HepG2 (cell line): ENCODE data around the gene MEX3D. TPM values are rescaled to one million over a fixed set of nuclear protein-coding genes. Genes with fewer than 3 reads are reported as not detected.

ENCODE experiments used
- BCL3 ChIP-seq: sonication (generic); formaldehyde crosslinking; IDR thresholded peaks from 2 replicates; pipeline ENCODE4 v1.5.1; 2020; ENCODE audit warnings: mild to moderate bottlenecking, missing genetic modification reagents, moderate library complexity
- DR1 ChIP-seq: sonication (generic); formaldehyde crosslinking; IDR thresholded peaks from 2 replicates; pipeline ENCODE4 v1.8.0; 2021; ENCODE audit warnings: mild to moderate bottlenecking, missing genetic modification reagents, inconsistent platforms
- ELK4 ChIP-seq: sonication (generic); formaldehyde crosslinking; IDR thresholded peaks from 2 replicates; pipeline ENCODE4 v1.9.0; 2021; ENCODE audit warnings: missing genetic modification reagents, borderline replicate concordance
- EP300 ChIP-seq, 3 experiments: sonication (generic) in 1 of 3; formaldehyde crosslinking in 1 of 3; IDR thresholded peaks; 2 replicates each; pipeline versions ENCODE4 v1.5.1 to v1.6.1; 2011 to 2020; ENCODE audit warnings: low read depth in 2 of 3, low read length in 2 of 3, borderline replicate concordance in 1 of 3, improper control_type of control experiment in 1 of 3, mild to moderate bottlenecking in 1 of 3, missing genetic modification reagents in 1 of 3, moderate library complexity in 1 of 3
- NRL ChIP-seq: sonication (generic); formaldehyde crosslinking; IDR thresholded peaks from 2 replicates; pipeline ENCODE4 v1.5.0; 2020; ENCODE audit warnings: missing genetic modification reagents, mild to moderate bottlenecking, moderate library complexity, borderline replicate concordance
- REXO4 ChIP-seq: sonication (generic); formaldehyde crosslinking; IDR thresholded peaks from 2 replicates; pipeline ENCODE4 v1.8.0; 2022; ENCODE audit warnings: missing genetic modification reagents, mild to moderate bottlenecking, borderline replicate concordance
- SMARCC2 ChIP-seq: fragments of 450-650 bp; IDR thresholded peaks from 2 replicates; pipeline ENCODE4 v1.6.1; 2017; ENCODE audit warnings: antibody characterized with exemption, mild to moderate bottlenecking
- SNAI1 ChIP-seq: sonication (generic); formaldehyde crosslinking; IDR thresholded peaks from 2 replicates; pipeline ENCODE4 v1.5.0; 2020; ENCODE audit warnings: mild to moderate bottlenecking, missing genetic modification reagents, borderline replicate concordance
- ZBTB3 ChIP-seq: sonication (generic); formaldehyde crosslinking; IDR thresholded peaks from 2 replicates; pipeline ENCODE4 v1.4.0; 2020; ENCODE audit warnings: low read depth, mild to moderate bottlenecking, moderate library complexity, missing genetic modification reagents, borderline replicate concordance
- ZNF160 ChIP-seq: sonication (generic); formaldehyde crosslinking; IDR thresholded peaks from 2 replicates; pipeline ENCODE4 v1.8.0; 2022; ENCODE audit warnings: mild to moderate bottlenecking, inconsistent platforms, missing genetic modification reagents
- ZNF766 ChIP-seq: sonication (generic); formaldehyde crosslinking; IDR thresholded peaks from 2 replicates; pipeline ENCODE4 v1.5.0; 2020; ENCODE audit warnings: missing genetic modification reagents, borderline replicate concordance
- polyA plus RNA-seq, 8 experiments: library from polyadenylated mRNA; depleted of rRNA in 3 of 8; stranded (reverse) in 7 of 8; unstranded in 1 of 8; fragments of >200 nt; fragmentation: Illumina TruSeq in 4 of 8; extraction: Trizol in 4 of 8; gene quantifications; 2 replicates each; pipeline versions ENCODE4 v1.2.1 to v1.2.3, GENCODE V29; 2011 to 2016; ENCODE audit warnings: low read depth in 4 of 8, missing spikeins in 1 of 8, mixed read lengths in 1 of 8; ENCODE audit not compliant: insufficient read depth in 1 of 8
- total RNA-seq, 5 experiments: library from RNA; depleted of rRNA; stranded (reverse); fragments of >200 nt; fragmentation: Illumina TruSeq; extraction: Trizol; gene quantifications; 2 replicates each; pipeline ENCODE4 v1.2.3, GENCODE V29; 2016; ENCODE audit warnings: low read depth in 1 of 5
- TF ChIP-seq, protein P1 (sequence below): sonication (generic); formaldehyde crosslinking; IDR thresholded peaks from 2 replicates; pipeline ENCODE4 v1.4.0; 2020; ENCODE audit warnings: low read depth, missing genetic modification reagents
- TF ChIP-seq, protein P2 (sequence below): sonication (generic); formaldehyde crosslinking; IDR thresholded peaks from 2 replicates; pipeline ENCODE4 v1.8.0; 2022; ENCODE audit warnings: mild to moderate bottlenecking, missing genetic modification reagents; ENCODE audit not compliant: insufficient replicate concordance
- TF ChIP-seq, protein P3 (sequence below): sonication (generic); formaldehyde crosslinking; IDR thresholded peaks from 2 replicates; pipeline ENCODE4 v1.4.0; 2020; ENCODE audit warnings: missing genetic modification reagents, borderline replicate concordance

Gene MEX3D
- total and polyA plus RNA-seq, 2 of the 13 experiments (the other 11 are each of a cell fraction or from before 2014, with no cell fraction given): 3.6 to 17.1 TPM

DNA sequence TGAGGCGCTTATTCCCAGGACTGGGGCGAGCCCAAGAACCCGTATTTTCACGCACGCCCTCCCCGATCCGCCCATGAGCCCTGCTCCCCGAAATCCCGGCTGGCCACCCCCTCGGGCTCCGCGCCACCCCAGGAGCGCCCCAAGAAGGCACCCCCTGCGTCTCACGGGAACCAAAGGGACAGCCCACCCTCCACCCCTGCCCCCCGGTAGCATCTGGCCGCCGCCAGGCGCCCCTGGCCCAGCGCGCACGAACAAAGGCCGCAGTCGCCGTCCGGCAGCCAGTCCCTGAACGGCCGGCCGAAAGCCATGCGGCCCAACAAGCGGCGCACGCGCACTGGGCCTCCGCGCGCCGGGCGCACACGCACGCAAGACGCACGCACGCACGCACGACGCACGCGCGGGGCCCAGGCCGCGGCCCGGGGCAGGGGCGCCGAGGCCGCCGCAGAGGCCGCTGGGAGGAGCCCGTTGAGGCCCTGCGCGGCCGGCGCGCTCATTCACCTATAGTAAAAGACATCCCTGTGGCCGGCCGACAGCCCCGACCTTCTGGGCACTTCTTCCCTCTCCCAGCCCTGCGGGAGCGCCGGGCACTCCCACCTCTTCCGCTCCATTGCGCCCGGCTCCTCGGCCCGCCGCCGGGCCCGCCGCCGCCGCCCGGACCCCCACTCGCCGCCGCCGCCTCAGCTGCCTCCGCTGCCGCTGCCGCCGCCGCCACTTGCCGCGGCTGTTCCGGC is 24.1 kb upstream of the MEX3D start (continued):
- TF ChIP-seq DR1 (peak; percentile 57; the same call in 1 of the 2 replicates), REXO4 (CRISPR knock-in tag) (peak; percentile 82), BCL3 (CRISPR knock-in tag) (peak; percentile 55; the same call in 1 of the 2 replicates), EP300 (IDR thresholded peaks at IDR 0.05; ENCODE audit: low read depth in 2 of 2, low read length in 2 of 2) (0 out of 4 replicates have a peak, but pooled peaks of 1 of the 2 experiments have one; percentile 4), EP300 (CRISPR knock-in tag; IDR thresholded peaks at IDR 0.05; ENCODE audit: borderline replicate concordance) (0 out of 2 replicates have a peak, but pooled peaks have one; percentile 45), ZBTB3 (CRISPR knock-in tag) (no peak), SNAI1 (CRISPR knock-in tag) (0 out of 2 replicates have a peak, but pooled peaks have one; percentile 46), ELK4 (no peak; the same call in 1 of the 2 replicates), NRL (CRISPR knock-in tag) (no peak), ZNF160 (CRISPR knock-in tag) (0 out of 2 replicates have a peak, but pooled peaks have one; percentile 40), ZNF766 (CRISPR knock-in tag) (no peak; the same call in 1 of the 2 replicates), SMARCC2 (no peak)
- TF ChIP-seq, protein P1, sequence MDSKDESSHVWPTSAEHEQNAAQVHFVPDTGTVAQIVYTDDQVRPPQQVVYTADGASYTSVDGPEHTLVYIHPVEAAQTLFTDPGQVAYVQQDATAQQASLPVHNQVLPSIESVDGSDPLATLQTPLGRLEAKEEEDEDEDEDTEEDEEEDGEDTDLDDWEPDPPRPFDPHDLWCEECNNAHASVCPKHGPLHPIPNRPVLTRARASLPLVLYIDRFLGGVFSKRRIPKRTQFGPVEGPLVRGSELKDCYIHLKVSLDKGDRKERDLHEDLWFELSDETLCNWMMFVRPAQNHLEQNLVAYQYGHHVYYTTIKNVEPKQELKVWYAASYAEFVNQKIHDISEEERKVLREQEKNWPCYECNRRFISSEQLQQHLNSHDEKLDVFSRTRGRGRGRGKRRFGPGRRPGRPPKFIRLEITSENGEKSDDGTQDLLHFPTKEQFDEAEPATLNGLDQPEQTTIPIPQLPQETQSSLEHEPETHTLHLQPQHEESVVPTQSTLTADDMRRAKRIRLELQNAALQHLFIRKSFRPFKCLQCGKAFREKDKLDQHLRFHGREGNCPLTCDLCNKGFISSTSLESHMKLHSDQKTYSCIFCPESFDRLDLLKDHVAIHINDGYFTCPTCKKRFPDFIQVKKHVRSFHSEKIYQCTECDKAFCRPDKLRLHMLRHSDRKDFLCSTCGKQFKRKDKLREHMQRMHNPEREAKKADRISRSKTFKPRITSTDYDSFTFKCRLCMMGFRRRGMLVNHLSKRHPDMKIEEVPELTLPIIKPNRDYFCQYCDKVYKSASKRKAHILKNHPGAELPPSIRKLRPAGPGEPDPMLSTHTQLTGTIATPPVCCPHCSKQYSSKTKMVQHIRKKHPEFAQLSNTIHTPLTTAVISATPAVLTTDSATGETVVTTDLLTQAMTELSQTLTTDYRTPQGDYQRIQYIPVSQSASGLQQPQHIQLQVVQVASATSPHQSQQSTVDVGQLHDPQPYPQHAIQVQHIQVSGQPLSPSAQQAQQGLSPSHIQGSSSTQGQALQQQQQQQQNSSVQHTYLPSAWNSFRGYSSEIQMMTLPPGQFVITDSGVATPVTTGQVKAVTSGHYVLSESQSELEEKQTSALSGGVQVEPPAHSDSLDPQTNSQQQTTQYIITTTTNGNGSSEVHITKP: no peak
- TF ChIP-seq, protein P2, sequence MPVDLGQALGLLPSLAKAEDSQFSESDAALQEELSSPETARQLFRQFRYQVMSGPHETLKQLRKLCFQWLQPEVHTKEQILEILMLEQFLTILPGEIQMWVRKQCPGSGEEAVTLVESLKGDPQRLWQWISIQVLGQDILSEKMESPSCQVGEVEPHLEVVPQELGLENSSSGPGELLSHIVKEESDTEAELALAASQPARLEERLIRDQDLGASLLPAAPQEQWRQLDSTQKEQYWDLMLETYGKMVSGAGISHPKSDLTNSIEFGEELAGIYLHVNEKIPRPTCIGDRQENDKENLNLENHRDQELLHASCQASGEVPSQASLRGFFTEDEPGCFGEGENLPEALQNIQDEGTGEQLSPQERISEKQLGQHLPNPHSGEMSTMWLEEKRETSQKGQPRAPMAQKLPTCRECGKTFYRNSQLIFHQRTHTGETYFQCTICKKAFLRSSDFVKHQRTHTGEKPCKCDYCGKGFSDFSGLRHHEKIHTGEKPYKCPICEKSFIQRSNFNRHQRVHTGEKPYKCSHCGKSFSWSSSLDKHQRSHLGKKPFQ (CRISPR knock-in tag): peak; percentile 57
- TF ChIP-seq, protein P3, sequence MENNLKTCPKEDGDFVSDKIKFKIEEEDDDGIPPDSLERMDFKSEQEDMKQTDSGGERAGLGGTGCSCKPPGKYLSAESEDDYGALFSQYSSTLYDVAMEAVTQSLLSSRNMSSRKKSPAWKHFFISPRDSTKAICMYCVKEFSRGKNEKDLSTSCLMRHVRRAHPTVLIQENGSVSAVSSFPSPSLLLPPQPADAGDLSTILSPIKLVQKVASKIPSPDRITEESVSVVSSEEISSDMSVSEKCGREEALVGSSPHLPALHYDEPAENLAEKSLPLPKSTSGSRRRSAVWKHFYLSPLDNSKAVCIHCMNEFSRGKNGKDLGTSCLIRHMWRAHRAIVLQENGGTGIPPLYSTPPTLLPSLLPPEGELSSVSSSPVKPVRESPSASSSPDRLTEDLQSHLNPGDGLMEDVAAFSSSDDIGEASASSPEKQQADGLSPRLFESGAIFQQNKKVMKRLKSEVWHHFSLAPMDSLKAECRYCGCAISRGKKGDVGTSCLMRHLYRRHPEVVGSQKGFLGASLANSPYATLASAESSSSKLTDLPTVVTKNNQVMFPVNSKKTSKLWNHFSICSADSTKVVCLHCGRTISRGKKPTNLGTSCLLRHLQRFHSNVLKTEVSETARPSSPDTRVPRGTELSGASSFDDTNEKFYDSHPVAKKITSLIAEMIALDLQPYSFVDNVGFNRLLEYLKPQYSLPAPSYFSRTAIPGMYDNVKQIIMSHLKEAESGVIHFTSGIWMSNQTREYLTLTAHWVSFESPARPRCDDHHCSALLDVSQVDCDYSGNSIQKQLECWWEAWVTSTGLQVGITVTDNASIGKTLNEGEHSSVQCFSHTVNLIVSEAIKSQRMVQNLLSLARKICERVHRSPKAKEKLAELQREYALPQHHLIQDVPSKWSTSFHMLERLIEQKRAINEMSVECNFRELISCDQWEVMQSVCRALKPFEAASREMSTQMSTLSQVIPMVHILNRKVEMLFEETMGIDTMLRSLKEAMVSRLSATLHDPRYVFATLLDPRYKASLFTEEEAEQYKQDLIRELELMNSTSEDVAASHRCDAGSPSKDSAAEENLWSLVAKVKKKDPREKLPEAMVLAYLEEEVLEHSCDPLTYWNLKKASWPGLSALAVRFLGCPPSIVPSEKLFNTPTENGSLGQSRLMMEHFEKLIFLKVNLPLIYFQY (CRISPR knock-in tag): peak; percentile 60; the same call in 1 of the 2 replicates
